Panc1 (cell line): ENCODE measurements around the gene SDK1.

Experiments used
- CTCF ChIP-seq: fragments of 450-650 bp; IDR thresholded peaks from 2 replicates; pipeline ENCODE4 v1.5.1; 2017; ENCODE audit warnings: mild to moderate bottlenecking
- POLR2AphosphoS5 ChIP-seq: IDR thresholded peaks from 2 replicates; pipeline ENCODE4 v1.6.1; 2012; ENCODE audit warnings: mild to moderate bottlenecking, low read depth, low read length, moderate library complexity
- REST ChIP-seq, 2 experiments: IDR thresholded peaks; 2 replicates each; pipeline ENCODE4 v1.6.1; 2011 to 2012; ENCODE audit warnings: low read depth in 2 of 2, control low read depth in 1 of 2, low read length in 1 of 2, mild to moderate bottlenecking in 1 of 2, moderate library complexity in 1 of 2; ENCODE audit not compliant: insufficient read depth in 1 of 2
- TCF7L2 ChIP-seq: IDR thresholded peaks from 2 replicates; pipeline ENCODE4 v1.6.1; 2011; ENCODE audit warnings: mild to moderate bottlenecking, low read depth, low read length, inconsistent platforms

GRCh38 chr7:4102231-4102841 lies 801.3 kb downstream of the SDK1 start:
- TF ChIP-seq CTCF (no peak), REST (IDR thresholded peaks at IDR 0.05; ENCODE audit: insufficient read depth in 1 of 2, low read depth in 2 of 2, low read length in 1 of 2) (no peak), TCF7L2 (no peak), POLR2AphosphoS5 (no peak)
